WTC11 (cell line): Measurements from ENCODE around the gene VSIG10L2. TPM values are rescaled to one million over a fixed set of nuclear protein-coding genes. Genes with fewer than 3 reads are reported as not detected.

Source experiments
- ATAC-seq: fragments of 200-7000 bp; cut with Tn5 transposase; 2 replicates; pipeline ENCODE4 v1.10.0; 2021; ENCODE audit warnings: mild to moderate bottlenecking, moderate library complexity
- CTCF ChIA-PET: fragments of 300-600 bp; sonication (Branson Sonifier 250); formaldehyde crosslinking; loops from one replicate; lab custom pipeline; 2021; ENCODE audit warnings: antibody characterized with exemption; lab: Charles Lee
- POLR2A ChIA-PET: fragments of 350-600 bp; sonication (Branson Sonifier 250); formaldehyde crosslinking; loops from one replicate; lab custom pipeline; 2021; ENCODE audit warnings: antibody characterized with exemption; lab: Charles Lee
- DNase-seq: peaks from one replicate; pipeline ENCODE4 v3.0.0; 2021; ENCODE audit warnings: low spot score
- H3K27ac Mint-ChIP-seq: 2 replicates; pipeline ENCODE4 v1.8.0; 2021; ENCODE audit warnings: mixed read lengths
- H3K27me3 Mint-ChIP-seq: 2 replicates; pipeline ENCODE4 v1.8.0; 2021; ENCODE audit warnings: low read depth, mild to moderate bottlenecking, moderate library complexity, mixed read lengths
- H3K36me3 Mint-ChIP-seq: 2 replicates; pipeline ENCODE4 v1.8.0; 2021; ENCODE audit warnings: mixed read lengths
- H3K4me1 Mint-ChIP-seq: 2 replicates; pipeline ENCODE4 v1.8.0; 2022; ENCODE audit warnings: mixed read lengths
- H3K4me3 Mint-ChIP-seq: 2 replicates; pipeline ENCODE4 v1.8.0; 2021; ENCODE audit warnings: mild to moderate bottlenecking, moderate library complexity, mixed read lengths
- H3K9me3 Mint-ChIP-seq: 2 replicates; pipeline ENCODE4 v1.8.0; 2021; ENCODE audit warnings: mixed read lengths
- ARID4B ChIP-seq: sonication (generic); formaldehyde crosslinking; IDR thresholded peaks from 2 replicates; pipeline ENCODE4 v1.8.0; 2023; ENCODE audit warnings: missing genetic modification reagents, mild to moderate bottlenecking, borderline replicate concordance
- CREM ChIP-seq: sonication (generic); formaldehyde crosslinking; IDR thresholded peaks from 2 replicates; pipeline ENCODE4 v1.8.1; 2022; ENCODE audit warnings: mild to moderate bottlenecking, missing genetic modification reagents, moderate library complexity
- ERG ChIP-seq: fragments of 250-450 bp; sonication (Bioruptor Pico); IDR thresholded peaks from 2 replicates; pipeline ENCODE4 v1.8.0; 2021; ENCODE audit warnings: mild to moderate bottlenecking
- FOXP4 ChIP-seq: sonication (generic); formaldehyde crosslinking; IDR thresholded peaks from 2 replicates; pipeline ENCODE4 v1.8.0; 2022; ENCODE audit warnings: mild to moderate bottlenecking, missing genetic modification reagents
- GABPB1 ChIP-seq: sonication (generic); formaldehyde crosslinking; IDR thresholded peaks from 2 replicates; pipeline ENCODE4 v1.8.1; 2023; ENCODE audit warnings: mild to moderate bottlenecking, missing genetic modification reagents
- GTF2I ChIP-seq: fragments of 250-450 bp; sonication (Bioruptor Pico); conservative IDR thresholded peaks from 2 replicates; pipeline ENCODE4 v1.4.0; 2021; ENCODE audit warnings: mild to moderate bottlenecking
- IRF1 ChIP-seq: sonication (generic); formaldehyde crosslinking; IDR thresholded peaks from 2 replicates; pipeline ENCODE4 v1.8.0; 2023; ENCODE audit warnings: missing genetic modification reagents
- NFE2L1 ChIP-seq: sonication (generic); formaldehyde crosslinking; IDR thresholded peaks from 2 replicates; pipeline ENCODE4 v1.8.1; 2023; ENCODE audit warnings: missing genetic modification reagents
- NR2C2 ChIP-seq: sonication (generic); formaldehyde crosslinking; IDR thresholded peaks from 2 replicates; pipeline ENCODE4 v1.8.0; 2022; ENCODE audit warnings: mild to moderate bottlenecking, missing genetic modification reagents
- PREB ChIP-seq: sonication (generic); formaldehyde crosslinking; IDR thresholded peaks from 2 replicates; pipeline ENCODE4 v1.8.1; 2022; ENCODE audit warnings: mild to moderate bottlenecking, missing genetic modification reagents, moderate library complexity, borderline replicate concordance
- TCF7 ChIP-seq: sonication (generic); formaldehyde crosslinking; IDR thresholded peaks from 2 replicates; pipeline ENCODE4 v1.8.0; 2022; ENCODE audit warnings: mild to moderate bottlenecking, low read depth, missing genetic modification reagents, moderate library complexity
- TEAD4 ChIP-seq: sonication (generic); formaldehyde crosslinking; IDR thresholded peaks from 2 replicates; pipeline ENCODE4 v1.8.0; 2022; ENCODE audit warnings: mild to moderate bottlenecking, missing genetic modification reagents
- ZMAT4 ChIP-seq: fragments of 250-450 bp; sonication (Bioruptor Pico); IDR thresholded peaks from 2 replicates; pipeline ENCODE4 v1.9.0; 2021; ENCODE audit warnings: mild to moderate bottlenecking
- ZNF219 ChIP-seq: sonication (generic); formaldehyde crosslinking; IDR thresholded peaks from 2 replicates; pipeline ENCODE4 v1.8.0; 2023; ENCODE audit warnings: missing genetic modification reagents, mild to moderate bottlenecking, borderline replicate concordance
- ZNF232 ChIP-seq: sonication (generic); formaldehyde crosslinking; IDR thresholded peaks from 2 replicates; pipeline ENCODE4 v1.8.0; 2022; ENCODE audit warnings: mild to moderate bottlenecking, missing genetic modification reagents
- ZNF263 ChIP-seq: sonication (generic); formaldehyde crosslinking; IDR thresholded peaks from 2 replicates; pipeline ENCODE4 v1.8.1; 2022; ENCODE audit warnings: low read depth, mild to moderate bottlenecking, moderate library complexity, missing genetic modification reagents
- ZNF423 ChIP-seq: fragments of 250-450 bp; sonication (Bioruptor Pico); IDR thresholded peaks from 2 replicates; pipeline ENCODE4 v2.1.2; 2022; ENCODE audit warnings: mild to moderate bottlenecking, moderate library complexity
- ZNF512 ChIP-seq: sonication (generic); formaldehyde crosslinking; IDR thresholded peaks from 2 replicates; pipeline ENCODE4 v1.8.1; 2022; ENCODE audit warnings: missing genetic modification reagents, borderline replicate concordance
- ZSCAN18 ChIP-seq: fragments of 250-450 bp; sonication (Bioruptor Pico); IDR thresholded peaks from 2 replicates; pipeline ENCODE4 v2.1.2; 2022; ENCODE audit warnings: mild to moderate bottlenecking, moderate library complexity
- total RNA-seq: library from RNA; stranded (reverse); gene quantifications from 3 replicates; pipeline ENCODE4 v1.2.3, GENCODE V29; 2021

Gene VSIG10L2
- total RNA-seq, 1 experiment from 2014 or later = not detected

- ATAC-seq = no peak
- Mint-ChIP-seq H3K9me3 (peaks cover 5% of the 10 kb centered on the region), H3K27me3 (no peaks in the 10 kb centered on the region), H3K36me3 (peaks cover 8% of the 10 kb centered on the region), H3K4me3 (no peak overlapping the region), H3K27ac (no peak overlapping the region), H3K4me1 (no peaks in the 10 kb centered on the region)
- ChIA-PET CTCF (no interaction called here), POLR2A (no interaction called here)
- no peak for DNase-seq
- TF ChIP-seq FOXP4 (no peak), ZSCAN18 (CRISPR knock-in tag) (no peak), GABPB1 (no peak), IRF1 (CRISPR knock-in tag) (no peak), NFE2L1 (CRISPR knock-in tag) (no peak), ZNF232 (CRISPR knock-in tag) (no peak), ERG (CRISPR knock-in tag) (no peak), CREM (CRISPR knock-in tag) (no peak), TCF7 (CRISPR knock-in tag) (no peak), ZNF512 (CRISPR knock-in tag) (no peak), ZNF263 (CRISPR knock-in tag) (no peak), ZNF423 (CRISPR knock-in tag) (no peak), NR2C2 (CRISPR knock-in tag) (no peak), TEAD4 (CRISPR knock-in tag) (no peak), PREB (CRISPR knock-in tag) (no peak), GTF2I (CRISPR knock-in tag) (no peak), ZMAT4 (CRISPR knock-in tag) (no peak), ARID4B (CRISPR knock-in tag) (no peak), ZNF219 (no peak)
Observed at GRCh38 chr11:125968354-125968753, 22.5 kb downstream of the VSIG10L2 start.
